Naive thymus-derived CD8-positive, alpha-beta T cell (primary cell): ENCODE results near the gene ZCCHC3. TPM values are rescaled to one million over a fixed set of nuclear protein-coding genes. Genes with fewer than 3 reads are reported as not detected.
A peak's percentile ranks its signal among the peaks of the same experiment; 100 is the strongest.

Experiments
- ATAC-seq, 2 donors: fragments of 150-1000 bp; cut with Tn5 transposase in 1 of 2; sonication (Bioruptor Pico), chemical (Tn5 transposase) in 1 of 2; 1 replicate in 1 of 2; 2 replicates in 1 of 2; pipeline ENCODE4 v1.10.0; 2021; ENCODE audit warnings: mild to moderate bottlenecking in 2 of 2, moderate library complexity in 2 of 2
- POLR2A ChIA-PET: fragments of 350-600 bp; sonication (Branson Sonifier 250); formaldehyde crosslinking; loops from one replicate; lab custom pipeline; 2021; ENCODE audit warnings: antibody characterized with exemption; lab: Charles Lee
- DNase-seq, 10 donors: peaks; one replicate each; pipeline versions ENCODE4 v3.0.0 to v3.0.0-alpha.2; 2020 to 2022
- H3K27ac Mint-ChIP-seq, 10 donors: one replicate each; pipeline ENCODE4 v1.8.0; 2020 to 2022; ENCODE audit warnings: mild to moderate bottlenecking in 10 of 10, mixed read lengths in 10 of 10, moderate library complexity in 4 of 10, inconsistent platforms in 1 of 10
- H3K27me3 Mint-ChIP-seq, 5 donors: one replicate each; pipeline ENCODE4 v1.8.0; 2021 to 2022; ENCODE audit warnings: mixed read lengths in 5 of 5
- H3K36me3 Mint-ChIP-seq, 3 donors: one replicate each; pipeline ENCODE4 v1.8.0; 2020 to 2022; ENCODE audit warnings: mixed read lengths in 3 of 3, mild to moderate bottlenecking in 2 of 3, inconsistent platforms in 1 of 3
- H3K4me1 Mint-ChIP-seq, 4 donors: one replicate each; pipeline ENCODE4 v1.8.0; 2021 to 2022; ENCODE audit warnings: mixed read lengths in 4 of 4
- H3K4me3 Mint-ChIP-seq, 10 donors: one replicate each; pipeline ENCODE4 v1.8.0; 2020 to 2022; ENCODE audit warnings: mild to moderate bottlenecking in 10 of 10, mixed read lengths in 10 of 10, moderate library complexity in 6 of 10, inconsistent platforms in 1 of 10
- H3K9me3 Mint-ChIP-seq, 9 donors: one replicate each; pipeline ENCODE4 v1.8.0; 2020 to 2022; ENCODE audit warnings: mixed read lengths in 9 of 9, mild to moderate bottlenecking in 3 of 9, inconsistent platforms in 1 of 9, moderate library complexity in 1 of 9
- polyA plus RNA-seq, 3 donors: library from polyadenylated mRNA; unstranded; fragments of 300-500 nt; fragmentation: Illumina TruSeq; gene quantifications; one replicate each; pipeline ENCODE4 v1.2.3, GENCODE V29; 2021
- total RNA-seq, 8 experiments: library from RNA in 2 of 8; stranded (reverse) in 2 of 8; gene quantifications; one replicate each; pipeline ENCODE4 v1.2.3 and lab custom pipeline; 2021 to 2026

The ZCCHC3 gene
- total and polyA plus RNA-seq, 5 experiments from 2014 or later = 6.9 to 29.7 (median 13.9) TPM

DNA sequence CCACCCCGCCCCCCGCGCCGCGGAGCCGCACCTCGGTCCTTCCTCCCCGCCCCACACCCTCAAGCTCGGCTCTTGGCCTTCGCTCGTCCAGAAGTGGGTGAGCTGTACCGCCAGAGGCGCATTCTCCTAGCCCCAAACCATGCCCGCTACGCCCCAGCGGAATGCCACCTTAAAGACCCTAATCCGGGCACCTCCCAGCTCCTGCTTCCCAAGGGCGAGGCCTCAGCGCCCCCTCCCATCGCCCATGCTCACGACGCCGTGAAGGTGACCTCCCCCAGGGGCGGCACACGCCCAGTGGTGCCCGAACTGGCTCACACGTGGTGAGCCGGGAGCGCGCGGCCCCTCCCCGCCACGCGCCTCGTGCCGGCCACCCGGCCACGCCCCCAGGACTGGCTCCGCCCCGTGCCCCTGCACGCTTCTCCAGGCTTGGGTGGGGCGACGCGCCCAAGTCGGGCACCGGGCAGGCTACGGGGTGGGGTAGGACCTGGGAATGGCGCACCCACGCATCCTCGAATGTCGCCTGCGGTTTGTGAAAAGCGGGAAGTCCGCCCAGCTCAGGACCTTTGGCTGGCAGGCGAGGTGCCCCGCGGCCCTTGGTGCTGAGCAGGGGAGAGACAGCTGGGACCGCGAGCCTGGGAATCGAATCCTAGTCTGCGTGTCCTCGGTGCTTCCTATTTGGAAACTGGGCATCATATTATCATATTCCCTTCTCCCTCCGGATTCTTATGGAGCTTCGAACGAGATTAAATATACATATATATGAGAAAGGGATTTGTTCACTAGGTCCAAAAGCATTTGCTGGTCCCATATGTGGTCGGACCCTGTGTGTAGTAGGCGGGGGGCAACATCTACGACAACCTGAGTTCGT, 27.0 kb downstream of the ZCCHC3 start:
- Mint-ChIP-seq H3K4me3 (peak overlapping the region; percentile 87 to 96 (median 92)), H3K27me3 (no peaks in the 10 kb centered on the region), H3K36me3 (no peaks in the 10 kb centered on the region), H3K4me1 (peaks cover 9 to 33% (median 29%) of the 10 kb centered on the region in 4 donors), H3K27ac (peak overlapping the region; percentile 61 to 97 (median 95)), H3K9me3 (no peaks in the 10 kb centered on the region)
- POLR2A ChIA-PET = interaction anchor here (0.6 to 5.5 kb wide), 10 partner anchors 12 to 796 kb away, joined by 3 to 140 read pairs (median 8); partner anchors contain the start of genes RBCK1, TBC1D20 and ZCCHC3
- DNase-seq (peak; percentile 79 to 93 (median 88)), ATAC-seq (peak; percentile 53 to 60)

DNA sequence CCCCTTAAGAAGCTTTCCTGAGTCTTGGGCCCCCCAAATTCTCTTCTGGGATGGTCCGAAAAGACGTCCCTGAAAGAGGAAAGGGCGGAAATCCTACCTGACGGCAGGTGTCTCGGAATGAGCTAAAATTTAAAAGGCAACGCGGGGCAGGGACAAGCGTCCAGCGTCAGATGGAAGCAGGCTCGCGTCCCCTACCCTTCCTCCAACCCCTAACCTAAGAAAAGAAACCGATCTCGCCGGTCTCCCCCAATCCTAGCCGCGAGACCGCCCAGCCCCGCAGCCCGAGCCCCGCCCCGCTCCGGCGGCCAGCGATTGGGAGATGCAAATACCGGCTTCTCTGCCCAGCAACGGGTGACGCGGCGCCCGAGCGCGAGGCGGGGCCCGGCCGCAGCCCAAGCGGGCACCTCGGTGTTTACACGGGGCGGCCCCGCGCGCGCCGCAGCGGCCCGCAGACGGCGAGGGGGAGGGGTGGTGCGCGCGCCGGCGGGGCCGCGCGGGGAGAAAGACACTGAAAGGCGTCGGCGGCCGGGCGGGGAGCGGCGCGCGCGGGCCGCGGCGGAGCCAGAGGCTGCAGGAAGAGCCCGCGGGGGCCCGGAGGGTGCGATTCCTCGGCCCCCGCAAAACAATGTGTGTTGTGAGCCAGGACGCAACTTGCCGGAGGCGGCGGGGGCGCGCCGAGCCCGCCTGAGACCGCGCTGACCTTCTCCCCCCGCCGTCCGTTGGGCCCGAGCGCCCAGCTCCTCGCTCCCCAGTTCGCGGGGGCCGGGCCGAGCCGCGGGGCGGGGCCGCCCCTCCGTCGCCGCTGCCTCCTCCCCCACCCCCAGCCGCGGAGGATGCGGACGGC, 27.9 kb downstream of the ZCCHC3 start, which contains the start of gene SOX12:
SOX12 (plus strand) TSS at position 508 of the 844 bp plus-strand sequence. CDS start 373 bp downstream, outside the sequence.
- DNase-seq (peak; percentile 91 to 98 (median 96)), ATAC-seq (peak; percentile 60 to 68)
- H3K9me3 Mint-ChIP-seq = no peaks in the 10 kb centered on the region
- H3K36me3 Mint-ChIP-seq = no peaks in the 10 kb centered on the region
- peak within 1 kb of the TSS; percentile 87 to 96 (median 92) for H3K4me3 Mint-ChIP-seq
- POLR2A ChIA-PET = interaction anchor here (0.5 to 5.5 kb wide), 11 partner anchors 11 to 219 kb away, joined by 3 to 140 read pairs (median 8); partner anchors contain the start of genes CSNK2A1, RBCK1, TBC1D20 and ZCCHC3
- peaks cover 12 to 42% (median 38%) of the 10 kb centered on the region in 4 donors for H3K4me1 Mint-ChIP-seq
- peak within 1 kb of the TSS; percentile 61 to 97 (median 95) for H3K27ac Mint-ChIP-seq
- H3K27me3 Mint-ChIP-seq = no peaks in the 10 kb centered on the region

DNA sequence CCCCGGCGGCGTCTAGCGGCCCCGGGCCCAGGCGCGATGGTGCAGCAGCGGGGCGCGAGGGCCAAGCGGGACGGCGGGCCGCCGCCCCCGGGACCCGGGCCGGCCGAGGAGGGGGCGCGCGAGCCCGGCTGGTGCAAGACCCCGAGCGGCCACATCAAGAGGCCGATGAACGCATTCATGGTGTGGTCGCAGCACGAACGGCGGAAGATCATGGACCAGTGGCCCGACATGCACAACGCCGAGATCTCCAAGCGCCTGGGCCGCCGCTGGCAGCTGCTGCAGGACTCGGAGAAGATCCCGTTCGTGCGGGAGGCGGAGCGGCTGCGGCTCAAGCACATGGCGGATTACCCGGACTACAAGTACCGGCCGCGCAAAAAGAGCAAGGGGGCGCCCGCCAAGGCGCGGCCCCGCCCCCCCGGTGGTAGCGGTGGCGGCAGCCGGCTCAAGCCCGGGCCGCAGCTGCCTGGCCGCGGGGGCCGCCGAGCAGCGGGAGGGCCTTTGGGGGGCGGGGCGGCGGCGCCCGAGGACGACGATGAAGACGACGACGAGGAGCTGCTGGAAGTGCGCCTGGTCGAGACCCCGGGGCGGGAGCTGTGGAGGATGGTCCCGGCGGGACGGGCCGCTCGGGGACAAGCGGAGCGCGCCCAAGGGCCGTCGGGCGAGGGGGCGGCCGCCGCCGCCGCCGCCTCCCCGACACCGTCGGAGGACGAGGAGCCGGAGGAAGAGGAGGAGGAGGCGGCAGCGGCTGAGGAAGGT, 28.7 kb downstream of the ZCCHC3 start:
- peak overlapping the region in 7 of 10 donors; percentile 85 to 94 (median 91) for H3K27ac Mint-ChIP-seq
- H3K27me3 Mint-ChIP-seq = no peaks in the 10 kb centered on the region
- H3K4me3 Mint-ChIP-seq = peak overlapping the region; percentile 81 to 91 (median 84)
- H3K9me3 Mint-ChIP-seq = no peaks in the 10 kb centered on the region
- DNase-seq (peak in 9 of 10 donors; percentile 31 to 75 (median 54)), ATAC-seq (peak in 1 of 2 donors; percentile 4)
- peaks cover 14 to 47% (median 43%) of the 10 kb centered on the region in 4 donors for H3K4me1 Mint-ChIP-seq
- POLR2A ChIA-PET = interaction anchor here (1.3 to 5.5 kb wide), 9 partner anchors 12 to 217 kb away, joined by 3 to 140 read pairs (median 8); partner anchors contain the start of genes CSNK2A1, RBCK1 and ZCCHC3
- H3K36me3 Mint-ChIP-seq = no peaks in the 10 kb centered on the region

DNA sequence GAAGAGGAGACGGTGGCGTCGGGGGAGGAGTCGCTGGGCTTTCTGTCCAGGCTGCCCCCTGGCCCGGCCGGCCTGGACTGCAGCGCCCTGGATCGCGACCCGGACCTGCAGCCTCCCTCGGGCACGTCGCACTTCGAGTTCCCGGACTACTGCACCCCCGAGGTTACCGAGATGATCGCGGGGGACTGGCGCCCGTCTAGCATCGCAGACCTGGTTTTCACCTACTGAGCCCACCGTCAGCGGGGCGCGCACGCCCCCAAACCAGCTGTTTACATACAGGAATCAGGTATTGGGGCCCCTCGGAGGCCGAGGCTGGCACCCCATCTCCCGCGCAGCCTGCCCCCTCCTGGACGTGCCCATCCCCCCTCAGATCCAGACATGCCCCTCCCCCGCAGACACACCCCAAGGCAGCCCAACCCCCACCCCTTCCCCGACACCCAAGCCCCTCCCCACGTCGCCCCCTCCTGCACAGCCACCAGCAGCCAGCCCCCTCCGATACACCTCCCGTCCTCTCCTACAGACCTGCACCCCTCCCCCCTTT, 29.3 kb downstream of the ZCCHC3 start:
- peak overlapping the region; percentile 69 to 91 (median 82) for H3K4me3 Mint-ChIP-seq
- peak overlapping the region in 9 of 10 donors; percentile 76 to 98 (median 88) for H3K27ac Mint-ChIP-seq
- POLR2A ChIA-PET = interaction anchor here (1.3 to 5.5 kb wide), 6 partner anchors 13 to 217 kb away, joined by 3 to 140 read pairs (median 7); partner anchors contain the start of genes CSNK2A1 and ZCCHC3
- DNase-seq = peak in 1 of 10 donors; percentile 56
- ATAC-seq = peak; percentile 9
- no peaks in the 10 kb centered on the region for H3K36me3 Mint-ChIP-seq
- H3K9me3 Mint-ChIP-seq = no peaks in the 10 kb centered on the region
- H3K4me1 Mint-ChIP-seq = peaks cover 14 to 47% (median 43%) of the 10 kb centered on the region in 4 donors
- H3K27me3 Mint-ChIP-seq = no peaks in the 10 kb centered on the region

- peak; percentile 71 to 94 (median 89) for DNase-seq
- Mint-ChIP-seq H3K4me3 (peak overlapping the region; percentile 69 to 91 (median 82)), H3K9me3 (no peaks in the 10 kb centered on the region), H3K27ac (peak overlapping the region; percentile 76 to 98 (median 87)), H3K27me3 (no peaks in the 10 kb centered on the region), H3K36me3 (no peaks in the 10 kb centered on the region), H3K4me1 (peaks cover 14 to 47% (median 43%) of the 10 kb centered on the region in 4 donors)
- ATAC-seq = peak; percentile 24 to 38
- POLR2A ChIA-PET = interaction anchor here (1.0 to 5.5 kb wide), 6 partner anchors 10 to 216 kb away, joined by 3 to 140 read pairs (median 5); partner anchors contain the start of genes CSNK2A1 and ZCCHC3
Observed at GRCh38 chr20:327186-328026, 30.0 kb downstream of the ZCCHC3 start.

GRCh38 chr20:328027-328974, 30.9 kb downstream of the ZCCHC3 start:
- H3K27ac Mint-ChIP-seq = peak overlapping the region; percentile 76 to 98 (median 87)
- no peaks in the 10 kb centered on the region for H3K27me3 Mint-ChIP-seq
- POLR2A ChIA-PET = interaction anchor here (0.6 to 2.4 kb wide), 8 partner anchors 9 to 215 kb away, joined by 3 to 7 read pairs (median 4); partner anchors contain the start of gene ZCCHC3
- no peak for ATAC-seq
- no peaks in the 10 kb centered on the region for H3K9me3 Mint-ChIP-seq
- H3K4me1 Mint-ChIP-seq = peaks cover 14 to 47% (median 43%) of the 10 kb centered on the region in 4 donors
- H3K4me3 Mint-ChIP-seq = peak overlapping the region; percentile 78 to 91 (median 82)
- DNase-seq = peak in 6 of 10 donors; percentile 17 to 72 (median 36)
- no peaks in the 10 kb centered on the region for H3K36me3 Mint-ChIP-seq

DNA sequence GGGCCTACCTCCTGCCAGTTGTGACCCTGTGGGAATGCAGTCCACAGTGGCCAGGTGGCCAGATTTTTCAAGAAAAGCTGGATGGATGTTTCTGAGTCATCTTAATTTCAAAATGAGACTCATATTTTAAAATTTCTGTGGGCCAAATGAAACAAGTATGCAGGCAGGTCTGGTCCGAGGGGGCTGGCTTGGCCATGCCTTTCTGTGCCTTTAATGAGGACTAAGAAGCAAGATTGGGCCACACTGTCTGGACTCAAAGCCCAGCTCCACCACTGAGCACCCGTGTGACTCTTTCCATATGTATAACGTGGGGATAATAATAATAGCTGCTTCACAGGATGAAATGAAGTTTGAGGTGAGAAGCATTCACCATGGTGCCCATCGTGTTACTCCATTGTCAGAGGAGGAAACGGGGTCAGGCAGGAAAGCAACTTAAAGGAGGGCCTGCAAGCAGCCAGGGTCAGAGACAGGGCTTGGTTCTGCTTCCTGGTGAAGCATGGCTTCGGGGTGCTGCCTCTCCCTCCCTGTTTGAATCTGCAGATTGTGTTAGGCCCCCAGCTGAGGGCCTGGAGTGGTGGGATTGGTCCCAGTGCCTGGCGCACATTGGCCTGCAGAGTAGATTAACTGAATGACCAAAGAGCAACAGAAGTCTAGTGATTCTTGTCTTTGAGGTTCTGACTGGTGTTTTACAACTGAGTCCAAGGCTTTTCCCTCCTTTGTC, 31.8 kb downstream of the ZCCHC3 start:
- Mint-ChIP-seq H3K4me3 (peak overlapping the region in 9 of 10 donors; percentile 22 to 87 (median 81)), H3K36me3 (no peaks in the 10 kb centered on the region), H3K27ac (peak overlapping the region; percentile 76 to 98 (median 87)), H3K9me3 (no peaks in the 10 kb centered on the region), H3K27me3 (no peaks in the 10 kb centered on the region), H3K4me1 (peaks cover 14 to 42% (median 38%) of the 10 kb centered on the region in 4 donors)
- no peak for DNase-seq
- ATAC-seq = no peak
- POLR2A ChIA-PET = interaction anchor here (0.6 to 2.4 kb wide), 7 partner anchors 8 to 214 kb away, joined by 3 to 7 read pairs (median 4); partner anchors contain the start of gene ZCCHC3

DNA sequence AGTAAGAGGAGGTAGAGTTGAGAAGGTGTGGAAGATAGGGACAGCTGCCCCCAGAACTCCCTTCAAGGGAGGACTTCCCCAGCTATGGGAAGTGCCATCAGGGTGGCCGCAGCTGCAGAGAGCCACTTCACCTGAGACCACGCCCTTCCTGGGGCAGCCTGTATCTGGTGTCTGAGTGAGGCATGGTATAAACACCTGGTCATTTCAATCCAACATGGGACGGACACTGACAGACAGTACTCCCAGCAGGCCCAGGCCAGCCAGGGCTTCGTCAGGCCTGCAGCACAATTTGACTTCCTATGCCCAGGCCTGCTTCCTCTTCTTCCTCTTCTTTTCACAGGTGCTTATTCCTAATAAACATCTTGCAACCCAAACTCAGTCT, 32.5 kb downstream of the ZCCHC3 start:
- DNase-seq (no peak), ATAC-seq (no peak)
- Mint-ChIP-seq H3K36me3 (no peaks in the 10 kb centered on the region), H3K27me3 (no peaks in the 10 kb centered on the region), H3K4me3 (peak overlapping the region in 1 of 10 donors; percentile 62), H3K9me3 (no peaks in the 10 kb centered on the region), H3K4me1 (peaks cover 12 to 38% (median 37%) of the 10 kb centered on the region in 4 donors), H3K27ac (peak overlapping the region in 8 of 10 donors; percentile 81 to 98 (median 86))
- POLR2A ChIA-PET = interaction anchor here (1.3 to 2.4 kb wide), 3 partner anchors 31 to 64 kb away, joined by 3 to 7 read pairs (median 7); partner anchors contain the start of gene ZCCHC3
